HG03196 (cell line): Measurements from ENCODE around the gene PSTPIP1.
"Not testable (repeated sequence)": the region's sequence is repeated elsewhere in the genome, so short reads cannot be mapped to it uniquely, and the experiment has no call there.

Source experiments
- ATAC-seq: cut with Tn5 transposase; IDR thresholded peaks from one replicate; pipeline ENCODE4 v1.9.1; 2021; ENCODE audit not compliant: unreplicated experiment

The PSTPIP1 gene

DNA sequence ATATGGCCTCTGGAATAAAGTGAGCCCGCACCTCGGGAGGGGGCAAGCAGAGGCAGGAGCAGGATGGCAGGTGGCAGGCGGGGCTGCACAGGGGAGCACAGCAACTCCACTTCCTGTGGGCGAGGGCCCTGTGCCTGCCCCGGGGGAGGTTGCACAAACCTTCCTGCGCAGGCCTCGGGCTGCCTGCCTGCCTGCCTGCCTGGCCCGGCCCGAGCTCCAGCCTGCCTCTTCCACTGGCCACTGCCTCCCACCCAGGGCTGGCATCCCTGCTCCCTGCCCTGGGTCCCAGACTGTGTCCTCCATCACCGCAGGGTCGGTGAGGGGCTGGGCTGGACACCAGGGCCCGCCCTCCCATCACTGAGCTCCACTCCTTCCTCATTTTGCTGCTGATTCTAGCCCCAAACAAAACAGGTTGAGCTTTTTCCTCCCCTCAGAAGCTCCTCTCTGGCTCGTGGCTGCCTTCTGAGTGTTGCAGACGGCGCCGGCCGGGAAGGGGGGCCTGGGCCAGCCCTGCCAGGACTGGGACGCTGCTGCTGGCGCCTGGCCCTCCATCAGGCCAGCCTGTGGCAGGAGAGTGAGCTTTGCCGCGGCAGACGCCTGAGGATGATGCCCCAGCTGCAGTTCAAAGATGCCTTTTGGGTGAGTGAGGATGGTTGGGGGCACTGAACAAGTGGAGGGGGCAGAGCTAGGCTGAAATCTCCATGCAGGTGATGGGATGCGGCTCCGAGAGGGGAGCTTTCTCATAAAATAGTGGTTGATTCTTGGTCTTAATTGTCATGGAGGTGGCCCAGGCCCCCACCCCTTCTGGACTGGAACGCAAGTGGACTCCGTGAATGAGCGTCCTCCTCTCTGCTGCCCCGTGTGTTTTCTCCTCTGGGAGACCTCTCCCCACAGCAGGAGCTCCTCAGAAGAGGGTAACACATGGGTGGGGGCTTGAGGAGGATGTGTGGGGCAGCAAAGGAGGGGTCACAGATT is at the start of gene PSTPIP1:
Gene PSTPIP1 (plus strand): TSS at position 156 of the 975 bp plus-strand sequence. CDS start 448 bp downstream, at position 604.
- peak; percentile 58 for ATAC-seq

- ATAC-seq, result no peak
Measured at GRCh38 chr15:76945494-76946093, 49.3 kb upstream of the PSTPIP1 start.

- ATAC-seq, result no peak
Measured at GRCh38 chr15:76947454-76947853, 47.5 kb upstream of the PSTPIP1 start.

- ATAC-seq, result no peak
Measured at GRCh38 chr15:76951220-76951619, 43.7 kb upstream of the PSTPIP1 start.

DNA sequence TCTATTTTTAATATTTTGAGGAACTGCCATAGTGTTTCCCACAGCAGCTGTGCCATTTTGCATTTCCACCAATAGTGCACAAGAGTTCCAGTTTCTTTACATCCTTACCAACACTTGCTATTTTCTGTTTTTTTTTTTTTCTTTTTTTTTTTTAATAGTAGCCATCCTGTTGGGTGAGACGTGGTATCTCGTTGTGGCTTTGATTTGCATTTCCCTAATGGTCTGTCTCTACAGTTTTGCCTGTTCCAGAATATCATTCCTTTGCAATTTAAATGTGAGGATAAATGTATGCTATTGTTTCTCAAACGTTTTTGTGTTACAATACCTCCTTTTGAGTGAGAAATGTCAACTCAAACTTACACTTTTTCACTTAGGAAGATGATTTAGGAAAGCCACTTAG is 41.0 kb upstream of the PSTPIP1 start:
- no peak for ATAC-seq

- ATAC-seq, result no peak
Measured at GRCh38 chr15:76954744-76955143, 40.2 kb upstream of the PSTPIP1 start.

DNA sequence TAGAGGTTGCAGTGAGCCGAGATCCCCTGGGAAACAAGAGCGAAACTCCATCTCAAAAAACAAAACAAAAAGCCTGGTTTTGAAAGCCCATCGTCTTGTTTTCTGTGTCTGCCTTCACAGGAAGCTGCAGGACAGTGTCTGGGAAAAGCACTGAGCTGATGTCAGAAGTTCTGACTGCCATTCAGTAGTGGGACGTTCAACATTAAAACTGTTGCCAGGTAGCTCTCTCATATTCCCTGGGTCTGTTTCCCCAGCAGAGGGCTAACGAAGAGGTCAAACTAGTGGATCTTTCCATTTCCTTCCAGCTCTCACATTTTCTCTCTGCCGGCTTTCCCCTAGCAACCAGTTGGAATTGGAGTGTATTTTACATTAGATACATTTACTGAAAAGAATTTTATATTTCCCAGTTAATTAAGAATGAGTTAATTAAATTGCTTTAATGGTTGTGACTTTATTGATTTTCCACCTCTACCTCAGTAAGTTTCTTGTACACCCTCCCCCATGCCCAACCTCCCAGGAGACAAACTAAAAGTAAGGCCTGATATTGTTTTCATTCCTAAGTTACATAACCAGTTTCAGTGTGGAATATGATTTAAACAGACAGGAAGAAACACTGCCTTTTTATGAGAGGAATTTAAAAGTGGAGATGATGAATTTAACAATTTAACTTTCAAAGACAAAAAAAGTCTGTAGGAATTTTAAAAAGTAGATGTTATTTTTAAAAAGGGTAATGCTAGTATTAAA is 33.5 kb upstream of the PSTPIP1 start:
- ATAC-seq, result no peak

DNA sequence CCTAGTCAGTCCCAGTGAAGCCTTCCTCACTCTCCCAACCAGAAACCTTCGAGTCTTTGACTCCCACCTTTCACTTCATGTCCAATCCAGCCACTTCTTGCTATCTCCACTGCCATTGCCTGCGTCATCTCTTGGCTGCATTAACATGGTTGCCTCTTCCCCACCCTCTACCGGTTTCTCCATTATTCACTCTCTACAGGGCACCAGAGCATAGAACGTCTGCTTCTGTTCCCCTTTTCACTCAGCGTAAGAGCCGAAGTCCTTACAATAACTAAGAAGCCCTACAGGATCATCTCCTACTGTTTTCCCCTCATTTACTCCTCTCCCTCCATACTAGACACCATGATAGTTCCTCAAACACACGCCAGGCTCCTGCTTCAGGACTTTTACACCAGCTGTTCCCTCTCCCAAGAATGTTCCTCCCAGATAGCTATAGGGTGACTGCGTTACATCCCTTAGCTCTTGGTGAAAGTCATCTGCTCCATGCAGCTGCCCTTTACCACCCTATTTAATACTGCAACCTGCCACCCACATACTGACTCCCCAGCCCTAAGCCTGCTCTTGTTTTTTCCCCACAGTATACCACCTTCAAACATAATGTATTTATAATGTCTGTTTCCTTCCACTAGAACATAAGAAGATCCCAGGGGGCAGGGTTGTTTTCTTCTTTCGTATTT is 32.5 kb upstream of the PSTPIP1 start:
- no peak for ATAC-seq

DNA sequence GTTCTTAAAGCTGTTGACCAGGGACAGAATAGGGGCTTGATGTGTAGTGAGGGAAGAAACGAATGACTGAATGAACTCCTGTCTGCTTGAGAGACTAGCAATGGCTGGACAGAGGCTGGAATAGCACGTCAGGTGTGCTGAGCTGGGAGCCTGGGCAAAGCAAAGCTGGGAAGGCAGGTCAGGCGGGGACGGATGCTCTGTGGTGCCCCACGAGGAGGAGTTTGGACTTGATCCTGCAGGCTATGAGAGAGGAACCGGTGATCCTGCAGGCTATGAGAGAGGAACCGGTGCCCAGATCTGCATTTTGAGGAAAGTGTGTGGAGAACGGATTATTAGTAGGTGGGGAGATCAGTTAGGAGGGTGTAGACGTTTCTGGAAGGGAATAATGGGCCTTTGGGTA is 31.3 kb upstream of the PSTPIP1 start:
- ATAC-seq, result no peak

DNA sequence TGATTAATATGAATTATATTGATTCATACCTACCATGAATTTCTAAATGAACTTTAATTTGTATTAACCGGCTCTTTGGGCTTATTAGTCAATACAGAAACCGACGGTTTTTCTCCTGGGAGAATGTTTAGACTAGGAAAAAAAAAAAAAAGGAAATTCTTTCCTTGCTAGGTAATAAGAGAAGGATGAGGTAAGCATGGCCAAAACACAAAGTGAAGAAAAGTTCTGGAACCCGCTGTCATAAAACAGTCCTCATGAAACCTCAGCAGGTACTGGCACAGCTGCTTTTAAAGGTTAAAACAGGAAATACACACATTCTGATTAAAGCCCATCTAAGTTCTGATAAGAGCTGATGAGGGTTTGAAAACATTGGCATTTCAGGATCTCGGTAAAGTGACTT is 30.8 kb upstream of the PSTPIP1 start:
- no peak for ATAC-seq

- not testable (repeated sequence) for ATAC-seq
Measured at GRCh38 chr15:76966051-76966450, 28.9 kb upstream of the PSTPIP1 start.

GRCh38 chr15:76967067-76967466 is 27.9 kb upstream of the PSTPIP1 start:
- no peak for ATAC-seq

GRCh38 chr15:76968306-76968705 is 26.6 kb upstream of the PSTPIP1 start:
- ATAC-seq, result no peak

DNA sequence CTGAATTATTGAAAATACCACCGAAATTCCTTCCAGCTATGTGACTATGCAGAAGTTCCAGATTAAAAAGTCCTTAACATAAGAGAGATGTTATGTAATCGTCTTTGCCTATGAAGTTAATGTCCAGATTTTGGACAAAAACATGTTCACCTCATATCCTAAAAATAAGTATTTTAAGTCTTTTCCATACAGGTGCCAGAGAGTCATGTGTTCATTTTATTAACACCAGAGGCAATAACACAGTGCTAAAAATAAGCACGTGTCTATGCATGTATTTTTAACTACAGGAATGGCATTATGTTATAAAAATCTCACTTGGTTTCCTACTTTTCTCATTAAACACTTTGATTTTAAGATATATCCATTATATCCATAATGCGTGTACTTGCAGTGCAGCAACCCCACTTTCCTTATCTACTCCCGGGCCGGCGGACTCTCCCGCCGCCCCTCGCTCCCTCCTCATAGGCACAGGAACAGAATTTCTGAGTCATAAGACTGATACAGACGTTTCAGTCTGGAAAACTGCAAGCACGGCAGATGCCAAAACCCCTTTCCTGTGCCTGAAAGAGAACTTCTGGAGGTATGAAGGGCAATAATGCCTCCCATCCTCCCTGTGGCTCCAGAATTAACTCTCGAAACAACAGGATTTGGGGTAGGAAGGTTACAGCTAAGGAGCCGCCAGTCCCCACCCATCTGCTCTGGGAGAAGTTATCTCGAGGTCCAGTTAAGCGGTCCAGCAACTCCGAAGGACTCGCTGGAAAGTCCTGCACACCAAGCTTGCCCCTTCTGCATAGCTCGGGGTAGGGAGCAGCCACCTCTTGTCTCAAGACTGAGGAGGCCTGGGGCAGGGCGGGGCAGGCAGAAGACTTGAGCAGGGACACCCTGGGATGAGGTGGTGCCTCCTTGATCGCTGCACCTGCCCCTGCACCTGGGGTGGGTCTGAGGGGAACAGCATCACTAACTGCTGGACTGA is 22.3 kb upstream of the PSTPIP1 start:
- no peak for ATAC-seq

GRCh38 chr15:76973362-76973743 is 21.6 kb upstream of the PSTPIP1 start:
- ATAC-seq, result no peak

DNA sequence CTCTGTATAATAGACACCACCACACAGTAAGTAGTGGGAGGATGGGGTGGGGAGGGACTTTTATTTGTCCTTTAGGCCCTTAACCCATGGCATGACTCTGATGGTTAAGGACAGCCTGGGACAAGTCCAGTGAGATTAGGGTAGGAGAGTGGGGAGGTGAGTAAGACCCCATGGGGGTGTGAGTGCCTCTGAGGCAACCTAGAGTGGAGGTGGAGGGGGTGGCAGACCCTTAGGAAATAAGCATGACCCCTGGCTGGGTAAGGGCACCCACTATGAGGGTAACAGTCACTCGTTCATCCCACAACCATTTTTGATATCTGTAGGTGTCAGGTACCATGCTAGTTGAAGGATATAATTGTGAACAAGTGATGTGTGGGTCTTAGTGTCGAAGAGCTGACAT is 21.0 kb upstream of the PSTPIP1 start:
- no peak for ATAC-seq

- no peak for ATAC-seq
Measured at GRCh38 chr15:76974456-76975036, 20.4 kb upstream of the PSTPIP1 start.

DNA sequence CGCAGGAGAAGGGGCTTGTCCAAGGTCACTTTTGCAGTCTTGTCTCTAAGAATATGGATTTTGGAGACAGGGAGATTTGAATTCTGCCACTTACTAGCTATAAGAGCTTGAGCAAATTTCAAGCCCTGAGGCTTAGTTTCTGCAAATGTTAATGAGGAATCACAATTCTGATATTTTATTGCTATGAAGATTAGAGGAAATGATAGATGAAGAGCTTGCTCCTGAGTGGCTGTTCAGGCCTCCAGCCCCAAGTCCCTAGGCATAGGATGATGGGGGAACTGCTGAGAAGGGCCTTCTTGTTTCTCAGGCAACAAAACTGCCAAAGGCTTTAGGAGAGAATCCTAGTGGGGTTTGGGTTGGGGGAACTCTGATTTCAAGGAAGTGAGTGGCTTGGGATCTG is 18.8 kb upstream of the PSTPIP1 start:
- no peak for ATAC-seq

DNA sequence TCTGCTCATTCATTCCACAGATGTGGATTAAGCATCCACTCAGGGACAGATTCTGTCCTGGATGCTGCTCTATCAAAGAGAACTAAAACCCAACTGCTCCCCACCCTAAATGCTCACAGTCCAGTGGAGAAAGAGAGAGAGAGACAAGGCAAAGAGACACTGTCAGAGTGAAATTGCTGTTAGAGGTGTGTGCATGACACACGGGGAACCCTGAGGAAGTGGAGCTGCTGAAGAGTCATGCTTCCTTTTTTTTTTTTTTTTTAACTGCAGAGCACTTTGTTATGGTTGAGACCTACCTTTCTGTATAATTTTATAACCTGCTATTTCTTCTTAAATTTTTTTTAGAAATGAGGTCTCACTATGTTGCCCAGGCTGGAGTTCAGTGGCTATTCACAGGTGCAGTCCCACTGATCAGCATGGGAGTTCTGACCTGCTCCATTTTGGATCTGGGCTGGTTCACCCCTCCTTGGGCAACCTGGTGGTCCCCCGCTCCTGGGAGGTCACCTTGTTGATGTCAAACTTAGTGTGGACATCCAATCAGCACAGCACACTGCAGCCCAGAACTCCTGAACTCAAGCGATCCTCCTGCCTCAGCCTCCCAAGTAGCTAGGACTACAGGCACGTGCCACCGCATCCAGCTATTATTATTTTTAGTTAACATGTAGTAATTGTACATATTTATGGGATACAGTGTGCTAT is 18.2 kb upstream of the PSTPIP1 start:
- ATAC-seq, result no peak
